IMR-90 (cell line): ENCODE results near the gene CDH13.

Experiments
- CEBPB ChIP-seq: IDR thresholded peaks from 2 replicates; pipeline ENCODE4 v1.6.1; 2012; ENCODE audit warnings: low read depth, low read length, improper control_type of control experiment
- CHD1 ChIP-seq: IDR thresholded peaks from 2 replicates; pipeline ENCODE4 v1.6.1; 2012; ENCODE audit warnings: low read depth, low read length, improper control_type of control experiment
- FOS ChIP-seq: fragments of 150-350 bp; IDR thresholded peaks from 2 replicates; pipeline ENCODE4 v1.6.1; 2016; ENCODE audit warnings: low read depth, low read length
- MAFK ChIP-seq: IDR thresholded peaks from 2 replicates; pipeline ENCODE4 v1.6.1; 2012; ENCODE audit warnings: low read depth, low read length, improper control_type of control experiment
- MXI1 ChIP-seq: IDR thresholded peaks from 2 replicates; pipeline ENCODE4 v1.6.1; 2012; ENCODE audit warnings: low read depth, mild to moderate bottlenecking, low read length, moderate library complexity, borderline replicate concordance
- POLR2A ChIP-seq: IDR thresholded peaks from 2 replicates; pipeline ENCODE4 v1.6.1; 2012; ENCODE audit warnings: mild to moderate bottlenecking, low read depth, low read length
- RAD21 ChIP-seq: IDR thresholded peaks from 2 replicates; pipeline ENCODE4 v1.6.1; 2012; ENCODE audit warnings: low read length, improper control_type of control experiment
- RCOR1 ChIP-seq: IDR thresholded peaks from 2 replicates; pipeline ENCODE4 v1.6.1; 2012; ENCODE audit warnings: mild to moderate bottlenecking, low read length, improper control_type of control experiment; ENCODE audit not compliant: insufficient replicate concordance
- RFX5 ChIP-seq: IDR thresholded peaks from 2 replicates; pipeline ENCODE4 v1.8.0; 2012; ENCODE audit warnings: low read depth, mild to moderate bottlenecking, low read length, moderate library complexity
- SMC3 ChIP-seq: fragments of 150-350 bp; IDR thresholded peaks from 2 replicates; pipeline ENCODE4 v1.6.1; 2016; ENCODE audit warnings: low read depth, mild to moderate bottlenecking, antibody characterized with exemption, low read length, moderate library complexity
- TF ChIP-seq, protein P1 (sequence below): conservative IDR thresholded peaks from 2 replicates; pipeline ENCODE4 v1.5.1; 2012; ENCODE audit warnings: mild to moderate bottlenecking, low read depth, low read length, improper control_type of control experiment
- TF ChIP-seq, protein P2 (sequence below): fragments of 150-350 bp; IDR thresholded peaks from 2 replicates; pipeline ENCODE4 v1.6.1; 2017; ENCODE audit warnings: mild to moderate bottlenecking, antibody characterized with exemption, low read length, low read depth

- TF ChIP-seq RAD21 (no peak), MXI1 (no peak), POLR2A (no peak), FOS (no peak), RCOR1 (no peak), CEBPB (no peak), SMC3 (no peak), MAFK (no peak), CHD1 (no peak), RFX5 (no peak)
- TF ChIP-seq, protein P1, sequence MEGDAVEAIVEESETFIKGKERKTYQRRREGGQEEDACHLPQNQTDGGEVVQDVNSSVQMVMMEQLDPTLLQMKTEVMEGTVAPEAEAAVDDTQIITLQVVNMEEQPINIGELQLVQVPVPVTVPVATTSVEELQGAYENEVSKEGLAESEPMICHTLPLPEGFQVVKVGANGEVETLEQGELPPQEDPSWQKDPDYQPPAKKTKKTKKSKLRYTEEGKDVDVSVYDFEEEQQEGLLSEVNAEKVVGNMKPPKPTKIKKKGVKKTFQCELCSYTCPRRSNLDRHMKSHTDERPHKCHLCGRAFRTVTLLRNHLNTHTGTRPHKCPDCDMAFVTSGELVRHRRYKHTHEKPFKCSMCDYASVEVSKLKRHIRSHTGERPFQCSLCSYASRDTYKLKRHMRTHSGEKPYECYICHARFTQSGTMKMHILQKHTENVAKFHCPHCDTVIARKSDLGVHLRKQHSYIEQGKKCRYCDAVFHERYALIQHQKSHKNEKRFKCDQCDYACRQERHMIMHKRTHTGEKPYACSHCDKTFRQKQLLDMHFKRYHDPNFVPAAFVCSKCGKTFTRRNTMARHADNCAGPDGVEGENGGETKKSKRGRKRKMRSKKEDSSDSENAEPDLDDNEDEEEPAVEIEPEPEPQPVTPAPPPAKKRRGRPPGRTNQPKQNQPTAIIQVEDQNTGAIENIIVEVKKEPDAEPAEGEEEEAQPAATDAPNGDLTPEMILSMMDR, result no peak
- TF ChIP-seq, protein P2, sequence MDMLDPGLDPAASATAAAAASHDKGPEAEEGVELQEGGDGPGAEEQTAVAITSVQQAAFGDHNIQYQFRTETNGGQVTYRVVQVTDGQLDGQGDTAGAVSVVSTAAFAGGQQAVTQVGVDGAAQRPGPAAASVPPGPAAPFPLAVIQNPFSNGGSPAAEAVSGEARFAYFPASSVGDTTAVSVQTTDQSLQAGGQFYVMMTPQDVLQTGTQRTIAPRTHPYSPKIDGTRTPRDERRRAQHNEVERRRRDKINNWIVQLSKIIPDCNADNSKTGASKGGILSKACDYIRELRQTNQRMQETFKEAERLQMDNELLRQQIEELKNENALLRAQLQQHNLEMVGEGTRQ, result no peak
These were observed 503.3 kb downstream of the CDH13 start for GRCh38 chr16:83130039-83130438.
